NCI-H82 treated with DMSO at 0.1 percent for 48 hours (cell line): Measurements from ENCODE around the gene APOL4.
A peak's percentile ranks its signal among the peaks of the same experiment; 100 is the strongest.
"Not testable (repeated sequence)": the region's sequence is repeated elsewhere in the genome, so short reads cannot be mapped to it uniquely, and the experiment has no call there.

Experiments used
- DNase-seq: peaks from one replicate; lab custom pipeline; 2025; ENCODE audit not compliant: unreplicated experiment; lab: John Stamatoyannopoulos, UW

The APOL4 gene

GRCh38 chr22:36231051-36231450, 29.4 kb upstream of the APOL4 start:
- DNase-seq = not testable (repeated sequence)

GRCh38 chr22:36229649-36230048, 28.0 kb upstream of the APOL4 start:
- not testable (repeated sequence) for DNase-seq

DNA sequence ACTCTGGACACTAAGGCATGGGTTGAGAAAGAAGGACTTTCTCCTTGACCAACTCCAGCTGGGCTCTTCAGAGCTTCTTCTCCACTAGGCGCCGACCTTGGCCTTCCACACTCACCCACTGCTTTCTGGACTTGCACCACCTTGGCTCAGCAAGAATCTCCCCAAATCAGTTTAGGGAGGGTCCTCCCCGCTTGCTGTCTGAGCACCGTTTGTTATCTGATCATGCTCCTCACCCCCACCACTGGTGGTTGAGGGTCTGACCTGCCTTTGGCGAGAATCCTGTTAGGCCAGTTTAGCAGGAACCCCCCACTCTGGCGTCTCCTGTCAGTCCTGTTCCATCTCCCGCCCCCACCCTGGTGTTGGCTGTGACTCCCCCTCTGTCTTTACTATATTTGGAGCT, 27.3 kb upstream of the APOL4 start:
- DNase-seq = no peak

GRCh38 chr22:36228369-36228768, 26.8 kb upstream of the APOL4 start:
- DNase-seq = not testable (repeated sequence)

DNA sequence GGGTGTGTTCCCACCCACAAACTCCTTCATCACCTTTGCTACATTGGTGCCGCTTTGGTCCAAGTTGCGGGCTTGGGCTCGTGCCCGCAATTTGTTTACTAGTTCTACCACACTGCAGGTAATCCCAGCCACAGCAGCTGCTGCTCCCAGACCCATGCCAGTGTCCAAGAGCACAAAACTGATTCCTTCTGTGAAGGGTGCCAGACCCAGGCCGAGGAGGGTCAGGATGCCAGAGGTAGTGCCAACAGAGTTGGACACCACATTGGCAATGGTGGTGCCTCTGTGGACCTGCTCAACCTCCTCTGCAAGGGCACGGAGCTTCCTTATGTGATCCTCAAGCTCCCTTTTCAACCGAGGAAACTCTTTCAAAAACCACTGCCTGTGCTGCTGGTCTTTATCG, 26.2 kb upstream of the APOL4 start:
- DNase-seq = no peak

DNA sequence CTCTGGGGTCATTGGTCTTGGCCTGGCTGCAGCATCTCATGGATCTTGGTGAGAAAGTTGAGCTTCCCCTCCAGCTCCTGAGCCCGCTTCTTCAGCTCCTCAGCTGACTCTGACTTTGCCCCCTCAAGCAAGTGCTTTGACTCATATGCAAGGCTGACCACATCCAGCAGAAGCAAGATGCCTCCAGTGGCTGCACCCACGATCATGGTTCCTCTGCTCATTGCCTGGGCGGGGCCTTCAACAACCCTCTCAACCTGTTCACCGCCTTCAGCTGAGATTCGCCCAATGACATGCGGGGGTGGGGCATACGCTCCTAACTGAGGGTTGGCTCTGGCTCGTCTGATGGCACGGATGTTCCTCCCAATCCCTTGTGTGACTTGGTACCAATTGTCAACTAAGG, 25.8 kb upstream of the APOL4 start:
- DNase-seq = no peak

GRCh38 chr22:36226189-36226588, 24.6 kb upstream of the APOL4 start:
- DNase-seq = no peak

DNA sequence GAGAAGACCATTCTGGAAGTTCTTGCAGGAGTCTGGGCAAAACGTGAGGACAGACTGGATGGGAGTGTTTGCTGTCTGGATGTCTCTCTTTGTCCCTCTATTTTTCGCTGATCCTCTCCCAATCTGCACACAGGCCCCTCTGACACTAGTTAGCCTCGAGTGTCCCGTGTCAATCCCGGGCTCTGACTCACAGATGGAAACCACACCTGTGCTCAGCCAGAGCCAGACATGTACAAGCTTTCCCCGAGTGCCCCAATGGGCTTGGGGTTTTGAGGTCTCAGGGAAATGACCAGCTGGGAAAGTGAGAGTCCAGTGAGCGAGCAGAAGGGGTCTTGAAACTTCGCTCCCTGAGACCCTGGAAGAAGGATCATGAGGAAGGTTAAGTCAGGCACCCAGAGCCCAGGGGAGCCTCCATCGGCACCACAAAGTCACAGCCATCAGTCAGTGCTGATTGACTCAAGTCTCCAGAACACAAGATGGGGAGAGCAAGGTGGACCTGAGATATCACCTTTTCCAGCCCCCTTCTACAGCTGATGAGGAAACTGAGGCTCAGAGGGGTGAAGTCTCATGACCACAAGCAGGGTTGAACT, 23.8 kb upstream of the APOL4 start:
- DNase-seq = no peak

DNA sequence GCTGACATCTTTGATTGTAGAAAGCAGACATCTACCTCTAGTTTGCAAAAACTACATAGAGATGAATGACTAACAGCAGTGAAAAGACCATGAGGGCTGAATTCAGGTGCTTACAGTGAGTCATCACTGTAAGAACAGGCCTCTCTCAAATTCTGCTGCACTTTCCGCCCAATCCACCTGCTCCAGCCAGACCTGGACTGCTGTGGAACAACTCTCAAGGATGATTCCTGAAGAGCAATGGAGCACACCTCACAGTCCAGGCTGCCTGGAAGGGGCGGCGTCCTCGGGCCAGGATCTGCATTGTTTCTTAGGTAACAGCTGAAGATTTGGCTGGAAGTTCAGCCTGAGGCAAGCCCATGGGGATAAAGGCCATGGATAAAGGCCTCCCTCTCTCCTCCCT, 22.6 kb upstream of the APOL4 start:
- no peak for DNase-seq

GRCh38 chr22:36223504-36223903, 21.9 kb upstream of the APOL4 start:
- DNase-seq = no peak

GRCh38 chr22:36222887-36223450, 21.4 kb upstream of the APOL4 start:
- DNase-seq = no peak

DNA sequence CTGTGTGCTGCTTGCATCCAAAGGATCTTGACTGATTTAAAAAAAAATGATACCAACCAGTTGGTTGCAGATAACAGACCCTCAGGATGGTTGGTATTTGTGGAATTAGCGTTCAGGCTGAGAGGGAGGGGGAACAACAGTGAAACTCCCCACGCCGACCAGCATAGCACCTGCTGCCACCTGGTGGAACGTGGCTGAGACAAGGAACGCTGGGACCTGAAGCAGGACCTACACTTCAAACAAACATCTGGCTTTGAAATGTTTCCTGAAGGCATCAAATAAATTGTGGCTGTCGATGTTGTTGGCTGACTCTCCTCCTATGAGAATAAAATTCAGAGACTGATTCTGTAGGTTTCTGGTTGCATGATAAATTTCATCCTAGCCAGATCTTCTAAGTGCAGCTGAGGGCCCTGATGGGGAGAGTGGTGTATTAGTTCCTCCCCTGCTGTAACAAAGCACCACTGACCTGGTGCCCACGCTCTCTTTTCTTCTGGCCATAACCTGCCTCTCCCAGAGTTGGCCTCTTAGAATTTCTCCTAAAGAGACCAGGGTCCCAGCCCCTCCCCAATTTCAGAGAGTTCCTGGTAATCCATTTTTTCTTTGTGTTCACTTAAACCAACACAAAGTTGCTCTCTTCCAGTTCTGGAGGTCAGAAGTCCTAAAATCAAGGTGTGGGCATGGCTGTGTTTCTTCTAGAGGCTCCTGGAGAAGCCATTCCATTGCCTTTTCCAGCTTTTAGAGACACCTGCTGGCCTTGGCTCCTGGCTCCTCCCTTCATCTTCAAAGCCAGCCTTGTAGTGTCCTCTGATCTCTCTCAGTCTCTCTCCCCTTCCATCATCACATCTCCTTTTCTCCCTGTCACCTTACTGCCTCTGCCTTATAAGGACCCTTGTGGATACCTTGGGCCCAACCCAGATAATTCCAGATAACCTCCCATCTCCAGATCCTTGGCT, 20.5 kb upstream of the APOL4 start:
- no peak for DNase-seq

DNA sequence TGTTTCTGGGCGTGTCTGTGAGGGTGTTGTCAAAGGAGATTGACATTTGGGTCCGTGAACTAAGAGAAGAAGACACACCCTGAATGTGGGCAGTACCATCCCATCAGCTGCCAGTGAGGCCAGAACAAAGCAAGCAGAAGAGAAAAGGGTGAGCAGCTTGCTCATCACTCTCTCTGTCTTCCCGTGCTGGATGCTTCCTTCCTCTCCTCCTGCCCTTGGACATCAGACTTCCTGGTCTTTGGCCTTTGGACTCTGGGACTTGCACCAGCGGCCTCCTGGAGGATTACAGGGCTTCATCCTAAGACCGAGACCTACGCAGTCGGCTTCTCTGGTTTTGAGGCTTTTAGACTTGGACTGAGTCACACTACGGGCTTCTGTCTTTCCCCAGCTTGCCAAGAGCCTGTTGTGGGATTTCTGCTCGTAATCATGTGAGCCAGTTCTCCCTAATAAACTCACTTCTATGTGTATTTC, 18.9 kb upstream of the APOL4 start:
- no peak for DNase-seq

- DNase-seq = no peak
Observed at GRCh38 chr22:36218648-36219193, 17.1 kb upstream of the APOL4 start.

- DNase-seq = peak; percentile 5
Observed at GRCh38 chr22:36215981-36216380, 14.4 kb upstream of the APOL4 start.

DNA sequence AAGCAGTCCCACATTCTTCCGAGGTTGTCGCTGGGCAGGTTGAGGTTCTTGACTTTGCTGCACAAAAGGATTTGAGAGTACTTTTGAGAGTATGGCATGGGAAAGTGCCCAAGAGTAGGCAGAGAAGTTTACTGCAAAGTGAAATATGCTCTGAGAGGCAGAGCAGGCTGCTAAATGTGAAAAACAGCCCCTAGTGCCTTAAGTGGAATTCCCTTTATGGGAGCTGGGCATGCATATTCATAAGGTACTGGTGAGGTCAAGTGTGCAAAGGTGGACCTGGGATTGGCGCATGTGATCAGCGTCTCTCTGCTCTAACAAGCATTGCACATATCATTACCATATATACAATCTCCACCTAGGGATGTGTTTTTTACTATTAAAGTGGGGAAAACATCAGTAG, 12.0 kb upstream of the APOL4 start:
- DNase-seq = no peak

DNA sequence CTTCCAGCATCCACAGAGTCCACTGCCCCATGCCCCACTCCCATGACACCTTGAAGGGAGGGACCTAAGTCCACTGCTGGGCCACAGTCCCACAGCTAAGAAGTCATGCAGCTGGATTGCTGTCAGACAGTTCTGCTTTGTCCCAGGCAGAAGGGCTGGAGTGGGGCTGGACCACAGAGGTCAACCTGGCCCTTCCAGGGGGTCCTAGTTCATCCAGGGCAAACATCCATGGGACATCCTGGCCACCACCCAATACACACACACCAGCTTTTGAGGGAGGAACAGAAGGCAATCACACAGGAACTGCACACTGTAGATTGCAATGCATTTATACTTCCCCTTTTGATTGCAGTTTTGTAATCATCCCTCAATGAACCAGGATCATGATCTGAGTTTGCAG, 11.3 kb upstream of the APOL4 start:
- DNase-seq = no peak

DNA sequence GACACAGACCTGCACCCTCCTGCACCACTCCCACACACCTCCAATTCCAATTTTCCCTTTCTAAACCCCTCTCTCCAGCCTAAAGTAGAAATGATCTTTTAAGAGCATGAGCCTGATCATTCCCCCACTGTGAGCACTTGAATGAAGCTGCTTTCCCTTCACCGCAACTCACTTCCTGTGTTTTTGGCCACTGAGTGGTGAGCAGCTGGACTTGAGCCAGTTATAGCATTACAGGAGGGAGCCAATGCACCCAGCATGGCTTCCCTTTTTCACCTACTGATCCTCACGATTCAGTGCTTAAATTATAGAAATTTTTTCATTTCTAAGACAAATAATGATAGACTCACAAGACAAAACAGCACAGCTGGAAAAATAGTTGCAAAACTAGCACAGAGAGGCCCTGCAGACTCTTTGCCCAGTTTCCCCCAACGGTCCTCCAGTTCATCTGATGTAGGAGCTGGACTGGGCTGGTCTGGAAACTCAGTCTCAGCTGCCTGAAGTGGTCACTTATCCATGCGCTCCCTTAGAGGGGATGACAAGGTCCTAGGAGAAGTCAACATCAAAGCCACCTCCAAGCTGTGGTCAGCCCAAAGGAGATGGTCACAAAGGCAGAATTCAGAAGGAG, 9.7 kb upstream of the APOL4 start:
- DNase-seq = no peak

DNA sequence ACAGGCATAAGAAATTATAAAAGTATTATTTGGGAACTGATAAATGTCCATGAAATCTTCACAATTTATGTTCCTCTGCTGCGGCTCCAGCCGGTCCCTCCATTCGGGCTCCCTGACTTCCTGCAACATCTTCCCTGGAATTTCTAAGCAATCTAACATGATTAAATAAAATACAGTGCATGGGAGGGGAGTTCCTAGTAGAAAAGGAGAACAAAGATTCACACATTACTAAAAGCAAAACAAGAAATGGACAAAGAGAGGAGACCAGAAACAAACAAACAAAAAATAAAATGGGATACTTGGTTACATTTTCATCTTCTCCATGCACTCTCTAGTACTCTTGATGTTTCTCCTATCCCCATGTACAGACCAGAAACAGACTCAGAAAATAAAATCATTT, 8.6 kb upstream of the APOL4 start:
- no peak for DNase-seq

DNA sequence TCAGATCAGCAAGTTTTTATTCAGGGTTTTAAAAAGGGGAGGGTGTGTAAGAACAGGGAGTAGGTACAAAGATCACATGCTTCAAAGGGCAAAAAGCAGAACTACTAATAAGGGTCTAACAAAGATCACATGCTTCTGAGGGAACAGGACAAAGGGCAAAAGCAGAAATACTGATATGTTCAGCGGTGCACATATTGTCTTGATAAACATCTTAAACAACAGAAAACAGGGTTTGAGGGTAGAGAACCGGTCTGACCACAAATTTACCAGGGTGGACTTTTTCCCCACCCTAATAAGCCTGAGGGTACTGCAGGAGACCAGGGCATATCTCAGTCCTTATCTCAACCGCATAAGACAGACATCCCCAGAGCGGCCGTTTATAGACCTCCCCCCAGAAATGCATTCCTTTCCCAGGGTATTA, 7.9 kb upstream of the APOL4 start:
- not testable (repeated sequence) for DNase-seq

GRCh38 chr22:36208914-36209313, 7.3 kb upstream of the APOL4 start:
- DNase-seq = no peak
